H9 (cell line): ENCODE measurements around the gene ATPAF1. TPM values are rescaled to one million over a fixed set of nuclear protein-coding genes. Genes with fewer than 3 reads are reported as not detected.

Source experiments
- DNase-seq: peaks from one replicate; pipeline ENCODE4 v3.0.0-alpha.2; 2017
- H2AFZ ChIP-seq: one replicate; pipeline ENCODE4 v1.6.1; 2013; ENCODE audit warnings: mild to moderate bottlenecking, low read length, control low read depth, moderate library complexity
- H2AK5ac ChIP-seq: 2 replicates; pipeline ENCODE4 v1.6.1; 2013; ENCODE audit warnings: low read length, control low read depth, mixed read lengths; ENCODE audit not compliant: insufficient read length
- H2BK120ac ChIP-seq: one replicate; pipeline ENCODE4 v1.6.1; 2013; ENCODE audit warnings: low read depth, mild to moderate bottlenecking, low read length, control low read depth, inconsistent platforms; ENCODE audit not compliant: poor library complexity, severe bottlenecking
- H2BK12ac ChIP-seq: 2 replicates; pipeline ENCODE4 v1.6.1; 2013; ENCODE audit warnings: low read length, control low read depth, mixed read lengths, low read depth; ENCODE audit not compliant: insufficient read length
- H2BK15ac ChIP-seq: 2 replicates; pipeline ENCODE4 v1.6.1; 2013; ENCODE audit warnings: low read depth, low read length, control low read depth
- H2BK20ac ChIP-seq: one replicate; pipeline ENCODE4 v1.6.1; 2013; ENCODE audit warnings: low read depth, mild to moderate bottlenecking, low read length, control low read depth, inconsistent platforms; ENCODE audit not compliant: poor library complexity, severe bottlenecking
- H2BK5ac ChIP-seq: 2 replicates; pipeline ENCODE4 v1.6.1; 2013; ENCODE audit warnings: low read length, control low read depth, mixed read lengths; ENCODE audit not compliant: insufficient read length
- H3K14ac ChIP-seq: 2 replicates; pipeline ENCODE4 v1.6.1; 2013; ENCODE audit warnings: low read length, control low read depth; ENCODE audit not compliant: insufficient read depth
- H3K18ac ChIP-seq: 2 replicates; pipeline ENCODE4 v1.6.1; 2013; ENCODE audit warnings: low read depth, mild to moderate bottlenecking, mixed read lengths, low read length, control low read depth; ENCODE audit not compliant: insufficient read length
- H3K23ac ChIP-seq: 2 replicates; pipeline ENCODE4 v1.6.1; 2013; ENCODE audit warnings: low read length, control low read depth, mixed read lengths, low read depth; ENCODE audit not compliant: insufficient read length
- H3K23me2 ChIP-seq: 2 replicates; pipeline ENCODE4 v1.6.1; 2013; ENCODE audit warnings: low read depth, mild to moderate bottlenecking, mixed read lengths, low read length, control low read depth; ENCODE audit not compliant: insufficient read length, poor library complexity, severe bottlenecking
- H3K27ac ChIP-seq: 2 replicates; pipeline ENCODE4 v1.5.1; 2013; ENCODE audit warnings: low read length, control low read depth, mixed read lengths, low read depth; ENCODE audit not compliant: insufficient read length
- H3K27me3 ChIP-seq: 2 replicates; pipeline ENCODE4 v1.6.1; 2013; ENCODE audit warnings: low read length, control low read depth, inconsistent platforms; ENCODE audit not compliant: insufficient read depth
- H3K4ac ChIP-seq: 2 replicates; pipeline ENCODE4 v1.6.1; 2013; ENCODE audit warnings: low read depth, mild to moderate bottlenecking, control low read depth, inconsistent platforms, low read length, moderate library complexity
- H3K4me1 ChIP-seq: 2 replicates; pipeline ENCODE4 v1.6.1; 2013; ENCODE audit warnings: low read length, control low read depth, inconsistent platforms; ENCODE audit not compliant: insufficient read depth
- H3K4me2 ChIP-seq: 2 replicates; pipeline ENCODE4 v1.6.1; 2013; ENCODE audit warnings: low read length, control low read depth, mixed read lengths; ENCODE audit not compliant: insufficient read length, insufficient read depth
- H3K56ac ChIP-seq: 2 replicates; pipeline ENCODE4 v1.6.1; 2013; ENCODE audit warnings: low read depth, mild to moderate bottlenecking, mixed read lengths, low read length, control low read depth; ENCODE audit not compliant: insufficient read length
- H3K79me1 ChIP-seq: 2 replicates; pipeline ENCODE4 v1.6.1; 2013; ENCODE audit warnings: low read depth, mild to moderate bottlenecking, moderate library complexity, low read length, control low read depth, inconsistent platforms; ENCODE audit not compliant: insufficient read depth, poor library complexity, severe bottlenecking
- H3K79me2 ChIP-seq: 2 replicates; pipeline ENCODE4 v1.6.1; 2013; ENCODE audit warnings: low read length, control low read depth, inconsistent platforms; ENCODE audit not compliant: insufficient read depth
- H3K9ac ChIP-seq: 2 replicates; pipeline ENCODE4 v1.6.1; 2013; ENCODE audit warnings: low read length, control low read depth, mixed read lengths; ENCODE audit not compliant: insufficient read length; ENCODE audit errors: extremely low read depth
- H3K9me3 ChIP-seq: one replicate; pipeline ENCODE4 v1.6.1; 2013; ENCODE audit warnings: low read depth, low read length, inconsistent platforms; ENCODE audit not compliant: control insufficient read depth
- H3T11ph ChIP-seq: one replicate; pipeline ENCODE4 v1.6.1; 2013; ENCODE audit warnings: mild to moderate bottlenecking, low read length, control low read depth, inconsistent platforms
- H4K20me1 ChIP-seq: one replicate; pipeline ENCODE4 v1.6.1; 2013; ENCODE audit not compliant: control insufficient read depth, insufficient read length, insufficient read depth
- H4K5ac ChIP-seq: 2 replicates; pipeline ENCODE4 v1.6.1; 2013; ENCODE audit warnings: low read depth, mild to moderate bottlenecking, mixed read lengths, low read length, control low read depth; ENCODE audit not compliant: insufficient read length
- H4K8ac ChIP-seq: replicated peaks from 2 replicates; pipeline ENCODE4 v1.6.1; 2013; ENCODE audit warnings: low read length, control low read depth, mixed read lengths, low read depth; ENCODE audit not compliant: insufficient read length
- H4K91ac ChIP-seq: 2 replicates; pipeline ENCODE4 v1.6.1; 2013; ENCODE audit warnings: low read depth, mild to moderate bottlenecking, moderate library complexity, mixed read lengths, low read length, control low read depth; ENCODE audit not compliant: insufficient read length
- H3K27ac Mint-ChIP-seq, 3 experiments: 2 replicates in 2 of 3; 3 replicates in 1 of 3; pipeline ENCODE4 v1.8.0; 2020 to 2021; ENCODE audit warnings: mixed read lengths in 3 of 3, mild to moderate bottlenecking in 1 of 3, moderate library complexity in 1 of 3
- H3K27me3 Mint-ChIP-seq: 2 replicates; pipeline ENCODE4 v1.8.0; 2021; ENCODE audit warnings: low read depth, mild to moderate bottlenecking, moderate library complexity, mixed read lengths
- H3K36me3 Mint-ChIP-seq, 3 experiments: 2 replicates in 2 of 3; 3 replicates in 1 of 3; pipeline ENCODE4 v1.8.0; 2020 to 2021; ENCODE audit warnings: low read depth in 3 of 3, mixed read lengths in 3 of 3; ENCODE audit not compliant: insufficient read depth in 1 of 3
- H3K4me1 Mint-ChIP-seq, 2 experiments: 2 replicates each; pipeline ENCODE4 v1.8.0; 2020; ENCODE audit warnings: mixed read lengths in 2 of 2
- H3K4me3 Mint-ChIP-seq, 2 experiments: 2 replicates in 1 of 2; 3 replicates in 1 of 2; pipeline ENCODE4 v1.8.0; 2020 to 2021; ENCODE audit warnings: mild to moderate bottlenecking in 2 of 2, mixed read lengths in 2 of 2, moderate library complexity in 1 of 2
- H3K9me3 Mint-ChIP-seq, 2 experiments: 2 replicates in 1 of 2; 3 replicates in 1 of 2; pipeline ENCODE4 v1.8.0; 2020; ENCODE audit warnings: mild to moderate bottlenecking in 2 of 2, mixed read lengths in 2 of 2, moderate library complexity in 1 of 2
- CTCF ChIP-seq: fragments of 200-600 bp; sonication (generic); conservative IDR thresholded peaks from 3 replicates; pipeline ENCODE4 v1.8.0; 2021; ENCODE audit warnings: antibody characterized with exemption, mild to moderate bottlenecking
- WGBS: extraction: QIAGEN DNeasy Blood & Tissue Kit; methylation state at CpG from one replicate; pipeline ENCODE4 v1.1.7; 2013; ENCODE audit warnings: missing lambda C conversion rate, low lambda C conversion rate, mixed read lengths; ENCODE audit not compliant: insufficient read length; ENCODE audit errors: extremely low coverage; 5-methylcytosine and 5-hydroxymethylcytosine counted together
- total RNA-seq: library from RNA; stranded (reverse); gene quantifications from 2 replicates; pipeline ENCODE4 v1.2.1, GENCODE V29; 2021

ATPAF1 gene
- total RNA-seq, 1 experiment from 2014 or later: 57.3 TPM

GRCh38 chr1:46670134-46670533, 2.0 kb upstream of the ATPAF1 start:
- no CpG with 5 or more reads among the region's 1 CpG for WGBS
- H3K27me3 Mint-ChIP-seq: no peaks in the 10 kb centered on the region
- no peak overlapping the region for H4K5ac ChIP-seq
- H4K8ac ChIP-seq: no peak overlapping the region
- H3K23ac ChIP-seq: no peak overlapping the region
- no peak overlapping the region for H2BK5ac ChIP-seq
- no peaks in the 10 kb centered on the region for H3K27me3 ChIP-seq
- peaks cover 10% of the 10 kb centered on the region for H3K23me2 ChIP-seq
- peaks cover 29 to 31% of the 10 kb centered on the region in 2 experiments for H3K4me1 Mint-ChIP-seq
- H2BK120ac ChIP-seq: no peak overlapping the region
- no peak overlapping the region for H3K4me3 Mint-ChIP-seq
- no peak overlapping the region for H3K27ac Mint-ChIP-seq
- no peaks in the 10 kb centered on the region for H3K9me3 Mint-ChIP-seq
- no peaks in the 10 kb centered on the region for H3K9me3 ChIP-seq
- TF ChIP-seq CTCF: no peak
- H3K36me3 Mint-ChIP-seq: peaks cover 0 to 7% (median under 1%) of the 10 kb centered on the region in 3 experiments; a peak in 5 of 7 replicates
- no peak overlapping the region for H2BK15ac ChIP-seq
- H4K91ac ChIP-seq: no peak overlapping the region
- no peaks in the 10 kb centered on the region for H4K20me1 ChIP-seq
- no peak overlapping the region for H2AFZ ChIP-seq
- no peak for DNase-seq
- H3K9ac ChIP-seq: no peak overlapping the region
- no peaks in the 10 kb centered on the region; the same call in 1 of the 2 replicates for H3K4me1 ChIP-seq
- H2BK12ac ChIP-seq: no peak overlapping the region
- no peak overlapping the region for H3K4me2 ChIP-seq
- H3K56ac ChIP-seq: no peak overlapping the region
- H3K79me2 ChIP-seq: no peaks in the 10 kb centered on the region
- H2BK20ac ChIP-seq: no peak overlapping the region
- H3K18ac ChIP-seq: no peak overlapping the region
- H3T11ph ChIP-seq: no peak overlapping the region
- H3K79me1 ChIP-seq: no peaks in the 10 kb centered on the region
- H2AK5ac ChIP-seq: no peak overlapping the region
- H3K4ac ChIP-seq: no peak overlapping the region
- no peak overlapping the region for H3K14ac ChIP-seq
- no peak overlapping the region for H3K27ac ChIP-seq
